Mammary epithelial cell (primary cell): ENCODE results near the gene SMARCAL1.

Experiments used
- CTCF ChIP-seq, 2 donors: IDR thresholded peaks in 1 of 2; conservative IDR thresholded peaks in 1 of 2; 2 replicates each; pipeline ENCODE4 v1.5.1; 2011 to 2012; ENCODE audit warnings: inconsistent platforms in 2 of 2, low read length in 2 of 2, mild to moderate bottlenecking in 2 of 2, control low read depth in 1 of 2, low read depth in 1 of 2; ENCODE audit not compliant: insufficient read depth in 1 of 2; ENCODE audit errors: extremely low read depth in 1 of 2
- EZH2 ChIP-seq: IDR thresholded peaks from 2 replicates; pipeline ENCODE4 v1.6.1; 2012; ENCODE audit warnings: low read length, inconsistent platforms, borderline replicate concordance

GRCh38 chr2:216492597-216493333 is 80.5 kb downstream of the SMARCAL1 start:
- TF ChIP-seq CTCF (conservative IDR thresholded peaks at IDR 0.05 in 1 of 2, IDR thresholded peaks at IDR 0.05 in 1 of 2; ENCODE audit: extremely low read depth in 1 of 2, insufficient read depth in 1 of 2, low read depth in 1 of 2, low read length in 2 of 2) (no peak), EZH2 (no peak)
